Lower leg skin (tissue), 4 donors: ENCODE data around the gene RLBP1. TPM values are rescaled to one million over a fixed set of nuclear protein-coding genes. Genes with fewer than 3 reads are reported as not detected.

Experiments
- DNase-seq, 2 donors: peaks; one replicate each; pipeline ENCODE4 v3.0.0-alpha.2; 2019; ENCODE audit warnings: low spot score in 2 of 2
- H3K4me3 ChIP-seq: fragments of 200-600 bp; sonication (generic); 2 replicates; pipeline ENCODE4 v1.5.1; 2017; ENCODE audit warnings: mild to moderate bottlenecking, low read depth; ENCODE audit not compliant: poor library complexity, severe bottlenecking
- CTCF ChIP-seq, 3 donors: fragments of 450-650 bp; IDR thresholded peaks; one replicate each; pipeline ENCODE4 v1.5.1; 2016; ENCODE audit warnings: antibody characterized with exemption in 3 of 3, mild to moderate bottlenecking in 3 of 3, moderate library complexity in 2 of 3
- POLR2A ChIP-seq, 2 donors: fragments of 450-650 bp; IDR thresholded peaks; one replicate each; pipeline ENCODE4 v1.6.1; 2016 to 2017; ENCODE audit warnings: antibody characterized with exemption in 2 of 2, mild to moderate bottlenecking in 1 of 2, moderate library complexity in 1 of 2
- WGBS, 2 donors: methylation state at CpG; one replicate each; pipeline ENCODE4 v1.1.5; 2018; 5-methylcytosine and 5-hydroxymethylcytosine counted together
- intact Hi-C: fragments of 100-400 bp; cut with DNase I; formaldehyde crosslinking; loops from one replicate; pipeline ENCODE4 v1.15.0; 2023; ENCODE audit warnings: low total_unique reads
- total RNA-seq, 4 donors: library from RNA; depleted of rRNA; stranded (reverse); fragments of >200 nt; gene quantifications; one replicate each; pipeline ENCODE4 v1.1.0, GENCODE V29; 2016

RLBP1 gene
- total RNA-seq, 4 donors from 2014 or later = not detected

GRCh38 chr15:89168316-89168833, 53.0 kb downstream of the RLBP1 start:
- TF ChIP-seq CTCF (IDR thresholded peaks at IDR 0.05) = no peak
- no peak for DNase-seq
- intact Hi-C loops = no loop called here
- H3K4me3 ChIP-seq = no peak overlapping the region

GRCh38 chr15:89167267-89168176, 53.9 kb downstream of the RLBP1 start:
- no peak for DNase-seq
- intact Hi-C loops = no loop called here

GRCh38 chr15:89165677-89166076, 55.7 kb downstream of the RLBP1 start:
- no peak for TF ChIP-seq CTCF (IDR thresholded peaks at IDR 0.05)
- TF ChIP-seq POLR2A (IDR thresholded peaks at IDR 0.05) = no peak
- no peak for DNase-seq
- WGBS, 2 donors = 49 to 75% methylated on average over 2 of the region's 2 CpGs
- intact Hi-C loops = no loop called here
- no peak overlapping the region for H3K4me3 ChIP-seq

More at GRCh38 chr15:89167267-89168176, 53.9 kb downstream of the RLBP1 start:
- WGBS, 2 donors = 43 to 45% methylated on average over 7 of the region's 7 CpGs
- H3K4me3 ChIP-seq = no peak overlapping the region
- TF ChIP-seq CTCF (IDR thresholded peaks at IDR 0.05) = no peak
- no peak for TF ChIP-seq POLR2A (IDR thresholded peaks at IDR 0.05)

GRCh38 chr15:89164712-89165211, 56.6 kb downstream of the RLBP1 start:
- TF ChIP-seq CTCF (IDR thresholded peaks at IDR 0.05) = no peak
- no peak for TF ChIP-seq POLR2A (IDR thresholded peaks at IDR 0.05)
- DNase-seq = no peak
- H3K4me3 ChIP-seq = no peak overlapping the region
- 68 to 71% methylated on average over 7 of the region's 7 CpGs for WGBS, 2 donors
- intact Hi-C loops = no loop called here

GRCh38 chr15:89163271-89164055, 57.9 kb downstream of the RLBP1 start:
- intact Hi-C loops = no loop called here
- 88% methylated on average over 5 of the region's 5 CpGs for WGBS, 2 donors
- no peak overlapping the region for H3K4me3 ChIP-seq
- peak in 1 of 2 donors; percentile 52 for DNase-seq
- TF ChIP-seq POLR2A (IDR thresholded peaks at IDR 0.05) (no peak), CTCF (IDR thresholded peaks at IDR 0.05) (no peak)
